Neuronal stem cell (in vitro differentiated cells): ENCODE results near the gene CLIC1.
A peak's percentile ranks its signal among the peaks of the same experiment; 100 is the strongest.

Source experiments
- DNase-seq: peaks from one replicate; pipeline ENCODE4 v3.0.0-alpha.2; 2013; ENCODE audit warnings: low spot score
- H2AFZ ChIP-seq: one replicate; pipeline ENCODE4 v1.6.1; 2013; ENCODE audit warnings: mild to moderate bottlenecking, low read length, inconsistent platforms
- H2AK5ac ChIP-seq: 2 replicates; pipeline ENCODE4 v1.6.1; 2013; ENCODE audit warnings: low read depth, mild to moderate bottlenecking, inconsistent platforms, low read length, moderate library complexity, mixed read lengths
- H2BK120ac ChIP-seq: 2 replicates; pipeline ENCODE4 v1.6.1; 2013; ENCODE audit warnings: low read depth, mild to moderate bottlenecking, inconsistent platforms, low read length, moderate library complexity, mixed read lengths
- H2BK12ac ChIP-seq: one replicate; pipeline ENCODE4 v1.6.1; 2013; ENCODE audit warnings: low read length, inconsistent platforms
- H2BK15ac ChIP-seq: 2 replicates; pipeline ENCODE4 v1.6.1; 2013; ENCODE audit warnings: mild to moderate bottlenecking, low read length, inconsistent platforms, mixed read lengths
- H2BK5ac ChIP-seq: one replicate; pipeline ENCODE4 v1.6.1; 2013; ENCODE audit warnings: inconsistent platforms, mild to moderate bottlenecking, low read length, moderate library complexity
- H3K14ac ChIP-seq: one replicate; pipeline ENCODE4 v1.6.1; 2013; ENCODE audit warnings: low read length, inconsistent platforms
- H3K18ac ChIP-seq: 2 replicates; pipeline ENCODE4 v1.6.1; 2013; ENCODE audit warnings: low read length, inconsistent platforms
- H3K23ac ChIP-seq: 2 replicates; pipeline ENCODE4 v1.6.1; 2013; ENCODE audit warnings: low read depth, mild to moderate bottlenecking, mixed read lengths, low read length, inconsistent platforms; ENCODE audit not compliant: poor library complexity
- H3K27ac ChIP-seq: replicated peaks from 3 replicates; pipeline ENCODE4 v1.5.1; 2013; ENCODE audit warnings: low read length, inconsistent platforms
- H3K27me3 ChIP-seq, 3 experiments: 2 replicates each; pipeline ENCODE4 v1.6.1; 2013; ENCODE audit warnings: low read length in 3 of 3, mild to moderate bottlenecking in 2 of 3, inconsistent platforms in 1 of 3, low read depth in 1 of 3, mixed read lengths in 1 of 3, moderate library complexity in 1 of 3; ENCODE audit not compliant: control insufficient read depth in 3 of 3, insufficient read depth in 3 of 3
- H3K36me3 ChIP-seq, 2 donors: replicated peaks in 1 of 2; 2 replicates each; pipeline ENCODE4 v1.6.1; 2013; ENCODE audit warnings: low read length in 2 of 2; ENCODE audit not compliant: control insufficient read depth in 2 of 2, insufficient read depth in 2 of 2
- H3K4ac ChIP-seq: 2 replicates; pipeline ENCODE4 v1.6.1; 2013; ENCODE audit warnings: inconsistent platforms, mild to moderate bottlenecking, low read length, moderate library complexity
- H3K4me1 ChIP-seq, 2 donors: 1 replicate in 1 of 2; 2 replicates in 1 of 2; pipeline ENCODE4 v1.6.1; 2013; ENCODE audit warnings: low read length in 2 of 2, low read depth in 1 of 2; ENCODE audit not compliant: control insufficient read depth in 2 of 2, insufficient read depth in 1 of 2
- H3K4me2 ChIP-seq: one replicate; pipeline ENCODE4 v1.6.1; 2013; ENCODE audit warnings: mild to moderate bottlenecking, low read length, inconsistent platforms; ENCODE audit not compliant: insufficient read depth, poor library complexity, severe bottlenecking
- H3K4me3 ChIP-seq, 2 donors: 2 replicates each; pipeline ENCODE4 v1.5.1; 2013; ENCODE audit warnings: low read length in 2 of 2, mild to moderate bottlenecking in 2 of 2, inconsistent platforms in 1 of 2, moderate library complexity in 1 of 2
- H3K79me1 ChIP-seq: one replicate; pipeline ENCODE4 v1.6.1; 2013; ENCODE audit warnings: low read depth, mild to moderate bottlenecking, inconsistent platforms, low read length, moderate library complexity
- H3K9ac ChIP-seq: one replicate; pipeline ENCODE4 v1.6.1; 2013; ENCODE audit warnings: mild to moderate bottlenecking, low read depth, low read length, inconsistent platforms; ENCODE audit not compliant: poor library complexity
- H3K9me3 ChIP-seq, 2 donors: replicated peaks in 1 of 2; 2 replicates each; pipeline versions ENCODE3 to v1.6.1; 2013; ENCODE audit warnings: low read length in 2 of 2, mild to moderate bottlenecking in 2 of 2, inconsistent platforms in 1 of 2, low read depth in 1 of 2, mixed read lengths in 1 of 2, moderate library complexity in 1 of 2; ENCODE audit not compliant: control insufficient read depth in 2 of 2, insufficient read depth in 1 of 2
- H4K8ac ChIP-seq: one replicate; pipeline ENCODE4 v1.6.1; 2013; ENCODE audit warnings: low read depth, mild to moderate bottlenecking, inconsistent platforms, low read length, moderate library complexity
- H4K91ac ChIP-seq: one replicate; pipeline ENCODE4 v1.6.1; 2013; ENCODE audit warnings: low read length, low read depth, mild to moderate bottlenecking, inconsistent platforms; ENCODE audit not compliant: poor library complexity
- WGBS, 2 donors: extraction: QIAGEN DNeasy Blood & Tissue Kit; methylation state at CpG; one replicate each; pipeline ENCODE4 v1.1.7; 2013; ENCODE audit warnings: missing lambda C conversion rate in 2 of 2, mixed read lengths in 1 of 2; ENCODE audit not compliant: insufficient read length in 2 of 2, insufficient replicate concordance in 1 of 2; ENCODE audit errors: extremely low coverage in 2 of 2; 5-methylcytosine and 5-hydroxymethylcytosine counted together

Gene CLIC1

DNA sequence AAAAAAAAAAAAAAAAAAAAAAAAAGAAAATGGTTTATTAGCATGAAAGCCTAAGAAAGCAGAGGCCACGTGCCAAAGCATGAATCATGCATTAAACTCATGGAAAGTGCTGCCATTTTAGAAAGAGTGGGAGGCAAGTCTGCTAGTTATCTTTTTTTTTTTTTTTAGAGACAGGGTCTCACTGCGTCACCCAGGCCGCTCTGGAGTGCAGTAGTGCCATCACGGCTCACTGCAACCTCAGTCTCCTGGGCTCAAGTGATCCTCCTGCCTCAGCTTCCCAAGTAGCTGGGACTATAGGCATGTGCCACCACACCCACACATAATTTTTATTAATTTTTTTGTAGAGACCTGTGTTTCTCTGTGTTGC lies 35.6 kb upstream of the CLIC1 start:
- Histone ChIP-seq H3K9ac (no peak overlapping the region), H3K79me1 (no peaks in the 10 kb centered on the region), H2AK5ac (no peak overlapping the region), H3K27ac (no peak overlapping the region), H2BK15ac (no peak overlapping the region), H3K14ac (no peak overlapping the region), H3K36me3 (no peaks in the 10 kb centered on the region), H3K27me3 (no peaks in the 10 kb centered on the region), H3K4me1 (peaks cover 3 to 7% of the 10 kb centered on the region in 2 donors), H2BK5ac (no peak overlapping the region), H2BK120ac (no peak overlapping the region), H3K4ac (no peak overlapping the region), H3K18ac (no peak overlapping the region), H3K4me2 (no peak overlapping the region), H3K23ac (no peak overlapping the region), H2AFZ (no peak overlapping the region), H4K91ac (no peak overlapping the region), H2BK12ac (no peak overlapping the region), H3K4me3 (no peak overlapping the region), H3K9me3 (peaks cover 0 to 1% of the 10 kb centered on the region in 2 donors), H4K8ac (no peak overlapping the region)
- no CpG with 5 or more reads among the region's 4 CpGs for WGBS, 2 donors
- no peak for DNase-seq

DNA sequence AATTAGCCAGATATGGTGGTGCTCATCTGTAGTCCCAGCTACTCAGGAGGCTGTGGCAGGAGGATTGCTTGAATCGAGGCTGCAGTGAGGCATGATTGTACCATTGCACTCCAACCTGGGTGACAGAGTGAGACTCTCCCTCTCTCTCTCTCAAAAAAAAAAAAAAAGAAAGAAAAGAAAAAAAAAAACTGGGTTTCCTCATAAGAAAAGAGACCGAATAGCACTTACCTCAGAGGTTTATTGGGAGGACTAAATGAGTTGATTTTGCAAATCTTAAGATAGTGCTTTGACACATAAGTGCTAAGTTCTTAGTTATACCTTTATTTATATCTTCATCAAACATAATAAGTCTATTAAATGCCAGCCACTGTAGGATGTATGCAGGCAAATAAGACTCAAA lies 34.5 kb upstream of the CLIC1 start:
- Histone ChIP-seq H3K4me2 (no peak overlapping the region), H3K9me3 (peaks cover 0 to 1% of the 10 kb centered on the region in 2 donors), H2BK5ac (no peak overlapping the region), H3K23ac (no peak overlapping the region), H4K91ac (no peak overlapping the region), H2BK12ac (no peak overlapping the region), H2BK15ac (no peak overlapping the region), H2AK5ac (no peak overlapping the region), H3K27ac (no peak overlapping the region), H3K79me1 (no peaks in the 10 kb centered on the region), H3K27me3 (no peaks in the 10 kb centered on the region), H3K18ac (no peak overlapping the region), H2AFZ (no peak overlapping the region), H4K8ac (no peak overlapping the region), H3K36me3 (no peaks in the 10 kb centered on the region), H3K4ac (no peak overlapping the region), H3K9ac (no peak overlapping the region), H3K14ac (no peak overlapping the region), H2BK120ac (no peak overlapping the region), H3K4me1 (peaks cover 0 to 7% of the 10 kb centered on the region in 2 donors), H3K4me3 (no peak overlapping the region)
- WGBS, 2 donors, result no CpG with 5 or more reads among the region's 2 CpGs
- no peak for DNase-seq

DNA sequence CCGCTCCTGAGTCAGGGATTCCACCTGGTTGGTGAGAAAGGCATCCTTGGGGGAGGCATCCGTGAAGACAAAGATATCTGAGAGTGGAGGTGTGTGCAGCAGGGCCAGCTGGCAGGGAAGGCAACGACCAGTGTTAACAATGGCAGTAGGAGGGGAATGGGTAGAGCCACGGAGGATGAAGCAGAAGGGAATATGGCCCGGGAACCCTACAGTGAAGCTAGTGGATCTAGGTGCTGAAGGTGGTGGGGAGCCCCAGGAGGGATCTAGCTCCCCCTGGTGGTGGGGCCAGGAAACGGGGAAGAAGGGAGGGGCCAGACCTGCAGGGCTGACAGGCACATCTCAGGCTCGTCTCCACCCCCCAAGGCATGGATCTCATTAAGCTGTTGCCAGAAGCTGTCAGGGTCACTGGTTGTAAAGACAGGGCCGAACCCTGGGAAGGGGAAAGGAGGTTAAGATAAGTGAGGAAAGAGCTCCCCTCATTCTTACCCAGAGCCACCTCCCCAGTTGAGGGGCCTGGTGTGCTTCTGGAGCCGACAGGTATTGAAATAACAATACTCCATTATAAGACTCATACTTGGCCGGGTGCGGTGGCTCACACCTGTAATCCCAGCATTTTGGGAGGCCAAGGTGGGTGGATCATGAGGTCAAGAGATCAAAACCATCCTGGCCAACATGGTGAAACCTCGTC lies 33.5 kb upstream of the CLIC1 start:
- WGBS, 2 donors, result no CpG with 5 or more reads among the region's 12 CpGs
- no peak overlapping the region for H2AK5ac ChIP-seq
- H3K4me2 ChIP-seq, result no peak overlapping the region
- peak overlapping the region; percentile 32 for H2BK5ac ChIP-seq
- no peaks in the 10 kb centered on the region for H3K27me3 ChIP-seq
- no peak overlapping the region for H3K4me3 ChIP-seq
- peaks cover 0 to 1% of the 10 kb centered on the region in 2 donors for H3K9me3 ChIP-seq
- no peak overlapping the region for H2BK120ac ChIP-seq
- H4K8ac ChIP-seq, result no peak overlapping the region
- H3K18ac ChIP-seq, result no peak overlapping the region
- no peak overlapping the region for H4K91ac ChIP-seq
- H2BK12ac ChIP-seq, result no peak overlapping the region
- H3K4ac ChIP-seq, result no peak overlapping the region
- H3K36me3 ChIP-seq, result peaks cover 0 to 6% of the 10 kb centered on the region in 2 donors
- H2AFZ ChIP-seq, result no peak overlapping the region
- peaks cover 0 to 8% of the 10 kb centered on the region in 2 donors for H3K4me1 ChIP-seq
- no peak for DNase-seq
- H2BK15ac ChIP-seq, result no peak overlapping the region
- H3K9ac ChIP-seq, result no peak overlapping the region
- H3K23ac ChIP-seq, result peak overlapping the region; percentile 37
- no peak overlapping the region for H3K14ac ChIP-seq
- H3K79me1 ChIP-seq, result no peaks in the 10 kb centered on the region
- H3K27ac ChIP-seq, result no peak overlapping the region

DNA sequence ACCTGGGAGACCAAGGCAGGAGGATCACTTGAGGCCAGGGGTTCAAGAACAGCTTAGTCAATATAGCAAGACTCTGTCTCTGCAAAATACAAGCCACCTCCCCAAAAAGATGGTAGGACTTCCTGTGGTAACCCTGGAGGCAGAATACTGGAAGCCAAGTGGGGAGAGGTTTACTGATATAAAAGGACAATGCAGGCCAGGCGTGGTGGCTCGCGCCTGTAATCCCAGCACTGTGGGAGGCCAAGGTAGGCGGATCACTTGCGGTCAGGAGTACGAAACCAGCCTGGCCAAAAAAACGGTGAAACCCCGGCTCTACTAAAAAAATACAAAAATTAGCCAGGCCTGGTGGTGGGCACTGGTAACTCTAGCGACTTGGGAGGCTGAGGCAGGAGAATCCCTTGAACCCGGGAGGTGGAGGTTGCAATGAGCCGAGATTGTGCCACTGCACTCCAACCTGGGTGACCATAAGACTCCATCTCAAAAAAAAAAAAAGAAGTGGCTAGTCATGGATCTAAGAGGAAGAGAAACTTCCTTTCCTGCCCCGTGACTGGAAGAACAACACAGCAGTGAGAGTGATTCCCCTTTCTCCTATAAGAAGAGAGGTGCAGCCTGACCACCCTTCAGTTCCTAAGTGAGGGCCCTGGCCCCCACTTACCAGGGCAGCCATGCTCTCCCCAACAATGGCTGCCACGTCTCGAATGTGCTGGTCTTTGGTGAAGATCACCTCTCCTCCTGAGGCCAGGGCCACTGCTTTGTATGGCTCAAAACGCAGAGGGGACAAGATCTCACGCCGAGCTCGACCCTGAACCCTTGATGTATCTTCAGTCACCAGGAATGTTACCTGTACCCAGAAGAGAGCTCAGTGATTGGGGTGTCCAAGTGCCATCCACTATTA lies 32.3 kb upstream of the CLIC1 start:
- H3K9ac ChIP-seq, result peak overlapping the region; percentile 84
- H2AFZ ChIP-seq, result no peak overlapping the region
- H3K14ac ChIP-seq, result no peak overlapping the region
- H3K4ac ChIP-seq, result no peak overlapping the region
- peaks cover 0 to 17% of the 10 kb centered on the region in 2 donors for H3K36me3 ChIP-seq
- no peaks in the 10 kb centered on the region for H3K79me1 ChIP-seq
- peak overlapping the region; percentile 12 for H2BK5ac ChIP-seq
- H2BK120ac ChIP-seq, result no peak overlapping the region
- H2BK12ac ChIP-seq, result peak overlapping the region; percentile 54
- peak overlapping the region; percentile 71 for H3K18ac ChIP-seq
- peak overlapping the region; percentile 9 for H2AK5ac ChIP-seq
- no peak overlapping the region for H3K27ac ChIP-seq
- H3K4me2 ChIP-seq, result no peak overlapping the region
- H3K23ac ChIP-seq, result peak overlapping the region; percentile 31
- H4K91ac ChIP-seq, result no peak overlapping the region
- H3K4me3 ChIP-seq, result no peak overlapping the region
- WGBS, 2 donors, result no CpG with 5 or more reads among the region's 18 CpGs
- no peaks in the 10 kb centered on the region for H3K27me3 ChIP-seq
- H2BK15ac ChIP-seq, result no peak overlapping the region
- no peak for DNase-seq
- H3K9me3 ChIP-seq, result peaks cover 0 to 1% of the 10 kb centered on the region in 2 donors
- H3K4me1 ChIP-seq, result peaks cover 6 to 15% of the 10 kb centered on the region in 2 donors
- H4K8ac ChIP-seq, result no peak overlapping the region
